Posterior vena cava (tissue), 2 donors: ENCODE results near the gene GLIS1. TPM values are rescaled to one million over a fixed set of nuclear protein-coding genes. Genes with fewer than 3 reads are reported as not detected.

Experiments used
- DNase-seq: peaks from one replicate; pipeline ENCODE4 v3.0.0-alpha.2; 2020; ENCODE audit warnings: low spot score
- intact Hi-C, 2 donors: fragments of 100-400 bp; cut with DNase I; formaldehyde crosslinking; loops; one replicate each; pipeline versions ENCODE4 v1.14.1 to v1.14.2; 2022 to 2023
- total RNA-seq, 2 donors: library from RNA; stranded (reverse); fragmentation: NEBNext Ultra II Directional; extraction: Animal tissue kit (Norgen Biotek cat#: 25700); gene quantifications; one replicate each; pipeline ENCODE4 v1.2.1, GENCODE V29; 2021
- donor health status: DM: yes; HTN: yes; CAD: no.
- donor health status: DM: yes; HTN: yes; CAD: no.

The GLIS1 gene
- total RNA-seq, 2 donors from 2014 or later = 0.74 to 1.7 TPM

DNA sequence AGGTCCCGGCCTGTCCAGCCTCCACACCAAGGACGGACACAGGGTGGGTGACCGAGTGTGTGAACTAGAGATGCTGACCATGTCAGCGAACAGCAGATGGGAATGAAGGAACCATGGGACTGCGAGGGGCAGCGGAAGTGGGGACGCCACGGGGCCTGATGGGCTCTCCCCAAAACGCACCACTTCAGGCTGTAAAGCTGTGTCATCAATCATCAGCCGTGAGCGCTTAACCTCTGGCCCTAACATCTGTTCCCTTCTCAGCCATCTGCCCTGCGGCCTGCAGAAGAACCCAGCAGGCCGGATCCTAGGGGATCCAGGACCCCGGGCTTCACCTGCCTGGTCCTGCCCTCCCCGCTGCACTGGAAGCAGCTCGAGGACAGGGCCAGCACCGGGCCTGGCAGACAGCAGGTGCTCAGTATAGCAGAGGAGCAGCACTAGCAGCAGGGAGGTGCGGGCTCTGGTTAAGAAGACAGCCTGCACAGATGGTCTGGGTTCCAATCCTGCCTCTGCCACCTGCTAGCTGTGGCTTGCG is 221.1 kb downstream of the GLIS1 start:
- intact Hi-C loops = no loop called here
- no peak for DNase-seq

DNA sequence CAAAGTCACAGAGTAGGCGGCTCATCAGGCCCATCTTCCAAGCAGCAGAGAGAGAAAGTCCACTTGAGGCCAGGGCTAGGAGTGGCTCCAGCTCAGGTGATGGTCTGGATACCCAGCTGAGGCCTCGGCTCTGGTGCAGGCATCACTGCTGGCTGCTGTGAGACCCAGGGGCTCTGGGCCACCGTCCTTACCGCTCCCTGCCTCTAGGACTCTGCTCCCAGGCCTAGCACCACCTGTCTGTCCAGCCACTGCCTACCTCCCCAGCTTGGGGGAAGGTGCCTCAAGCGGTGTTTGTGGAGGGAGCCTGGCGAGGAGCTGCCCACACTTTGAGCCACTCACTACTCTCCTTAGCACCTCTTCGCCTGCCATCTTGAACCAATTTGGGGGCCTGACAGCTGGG is 221.9 kb downstream of the GLIS1 start:
- intact Hi-C loops = no loop called here
- DNase-seq = no peak

GRCh38 chr1:53516181-53516580 is 222.8 kb downstream of the GLIS1 start:
- intact Hi-C loops = no loop called here
- no peak for DNase-seq

- no peak for DNase-seq
- intact Hi-C loops = no loop called here
Measured at GRCh38 chr1:53514436-53514835, 224.5 kb downstream of the GLIS1 start.

DNA sequence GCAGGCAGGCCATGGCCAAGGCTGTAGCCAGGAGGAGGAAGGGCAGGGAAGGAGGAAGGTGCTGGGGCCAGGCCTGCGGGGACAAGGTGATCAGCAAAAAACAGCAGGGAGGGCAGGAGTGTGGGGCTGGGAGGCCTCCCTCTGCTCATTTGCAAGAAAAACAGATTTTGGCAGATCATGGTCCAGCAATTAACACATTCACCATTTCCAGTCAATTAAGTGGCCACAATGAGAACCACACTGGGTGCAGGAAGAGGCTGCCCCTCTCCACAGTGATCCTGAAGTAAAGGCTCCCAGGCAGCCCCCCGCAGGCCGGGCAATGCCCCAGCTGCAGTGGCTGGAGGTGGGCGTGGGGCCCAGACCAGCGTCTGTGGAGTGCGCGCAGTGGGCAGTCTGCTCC is 225.1 kb downstream of the GLIS1 start:
- no peak for DNase-seq
- intact Hi-C loops = no loop called here

DNA sequence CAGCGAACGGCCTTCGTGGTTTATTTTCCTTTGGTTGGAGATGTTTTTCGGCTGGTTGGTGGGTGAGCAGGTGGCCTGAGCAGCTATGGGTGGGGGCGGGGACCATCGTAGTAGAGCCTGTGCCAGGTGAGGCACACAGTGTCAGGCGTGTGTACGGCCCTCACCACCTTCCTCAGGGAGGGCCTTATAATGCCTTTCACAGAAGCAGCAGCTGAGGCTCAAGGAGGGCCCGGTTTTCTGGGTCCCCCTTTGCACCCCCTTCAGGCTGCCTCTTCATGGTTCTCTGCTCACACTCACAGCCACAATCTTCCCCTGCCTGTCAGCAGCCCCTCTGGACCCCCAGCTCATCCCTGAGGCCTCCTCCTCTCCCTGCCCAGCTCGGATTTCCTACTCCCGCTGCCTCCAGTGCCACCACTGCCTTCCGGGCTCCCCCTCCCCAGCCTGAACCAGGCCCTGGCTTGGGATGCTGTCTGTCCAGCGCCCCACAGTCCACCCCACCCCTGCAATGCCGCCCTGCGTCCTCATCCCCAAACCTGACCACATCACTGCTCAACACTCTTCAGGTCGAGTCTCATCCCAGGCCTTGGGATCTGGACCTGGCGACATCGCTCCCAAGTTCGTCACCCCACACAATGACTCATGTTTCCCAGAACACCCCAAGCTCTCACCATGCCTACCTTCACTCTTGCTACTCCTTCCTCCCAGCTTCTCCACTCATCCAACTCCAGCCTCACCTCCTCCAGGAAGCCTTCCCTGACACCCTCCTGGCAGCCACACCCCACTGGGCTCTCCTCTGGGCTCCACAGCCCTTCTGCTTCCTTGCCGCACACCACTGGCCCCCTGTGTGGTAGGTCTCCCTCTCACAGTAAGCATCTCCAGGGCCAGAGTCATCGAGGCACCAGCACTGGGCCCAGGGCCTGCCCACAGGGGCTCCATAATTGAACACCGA is 225.9 kb downstream of the GLIS1 start:
- DNase-seq = no peak
- intact Hi-C loops = no loop called here

DNA sequence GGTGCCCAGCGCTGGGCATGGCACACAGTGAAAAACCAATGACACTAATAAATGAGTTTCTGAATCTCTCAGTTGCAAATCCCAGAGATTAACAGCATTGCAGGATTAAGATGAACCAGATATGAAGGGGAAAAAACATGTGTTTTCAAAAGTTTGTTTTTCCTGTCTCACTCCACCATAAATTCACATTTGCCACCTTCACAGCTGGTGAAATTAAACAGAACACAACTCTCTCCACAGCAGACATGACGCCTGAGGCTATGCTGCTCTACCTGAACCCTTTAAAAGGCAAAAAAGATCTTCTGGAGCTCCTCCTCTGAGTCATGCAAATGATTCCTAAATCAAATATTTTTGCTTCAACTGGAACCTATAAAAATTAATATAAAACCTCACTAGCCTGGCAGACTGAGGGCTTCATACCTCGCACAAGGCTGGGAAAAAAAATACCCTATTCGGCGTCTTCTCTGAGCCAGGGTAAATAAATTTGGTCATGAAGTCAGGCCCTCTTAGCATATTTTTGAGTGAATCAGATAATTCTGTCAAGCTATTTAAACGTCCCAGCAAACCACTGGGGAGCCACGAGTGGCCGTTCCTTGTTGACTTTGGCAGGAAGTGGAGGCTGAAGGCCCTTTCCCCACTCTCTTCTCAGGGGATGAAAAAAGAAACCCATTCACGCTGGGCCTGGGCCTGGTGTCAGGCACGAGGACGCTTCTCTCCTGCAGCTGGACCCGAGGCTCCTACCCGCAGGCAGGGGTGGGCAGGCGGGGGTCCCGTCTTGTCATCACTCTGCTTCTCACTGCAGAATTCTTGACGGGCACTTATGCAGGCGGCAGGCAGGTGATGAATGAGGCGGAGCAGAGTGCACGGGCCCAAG is 226.8 kb downstream of the GLIS1 start:
- intact Hi-C loops = no loop called here
- DNase-seq = no peak

- DNase-seq = no peak
- intact Hi-C loops = no loop called here
Measured at GRCh38 chr1:53511323-53511932, 227.5 kb downstream of the GLIS1 start.

DNA sequence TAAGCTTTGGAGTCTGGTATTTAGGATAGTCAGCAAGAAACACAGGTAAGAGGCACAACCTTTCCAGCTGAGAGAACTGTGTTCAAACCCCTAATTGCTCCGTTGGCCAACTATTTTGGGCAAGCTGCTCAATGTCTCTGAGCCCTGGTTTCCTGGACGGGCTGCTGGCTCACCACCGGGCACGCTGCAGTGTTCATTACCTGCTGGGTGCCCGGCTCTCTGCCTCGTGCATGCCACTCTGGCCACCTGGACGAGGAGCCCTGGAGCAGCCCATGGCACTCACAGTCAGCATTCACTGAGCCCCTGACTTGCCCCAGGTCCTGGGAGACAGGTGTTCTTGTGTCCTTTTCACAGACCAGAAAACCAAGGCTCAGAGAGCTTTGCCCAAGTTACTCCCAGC is 228.7 kb downstream of the GLIS1 start:
- no peak for DNase-seq
- intact Hi-C loops = no loop called here

GRCh38 chr1:53509775-53510174 is 229.2 kb downstream of the GLIS1 start:
- no peak for DNase-seq
- intact Hi-C loops = loop anchor here in 1 of 2 donors (10.0 kb wide), 1 partner anchor 1195 kb away; no protein-coding TSS in a partner anchor

DNA sequence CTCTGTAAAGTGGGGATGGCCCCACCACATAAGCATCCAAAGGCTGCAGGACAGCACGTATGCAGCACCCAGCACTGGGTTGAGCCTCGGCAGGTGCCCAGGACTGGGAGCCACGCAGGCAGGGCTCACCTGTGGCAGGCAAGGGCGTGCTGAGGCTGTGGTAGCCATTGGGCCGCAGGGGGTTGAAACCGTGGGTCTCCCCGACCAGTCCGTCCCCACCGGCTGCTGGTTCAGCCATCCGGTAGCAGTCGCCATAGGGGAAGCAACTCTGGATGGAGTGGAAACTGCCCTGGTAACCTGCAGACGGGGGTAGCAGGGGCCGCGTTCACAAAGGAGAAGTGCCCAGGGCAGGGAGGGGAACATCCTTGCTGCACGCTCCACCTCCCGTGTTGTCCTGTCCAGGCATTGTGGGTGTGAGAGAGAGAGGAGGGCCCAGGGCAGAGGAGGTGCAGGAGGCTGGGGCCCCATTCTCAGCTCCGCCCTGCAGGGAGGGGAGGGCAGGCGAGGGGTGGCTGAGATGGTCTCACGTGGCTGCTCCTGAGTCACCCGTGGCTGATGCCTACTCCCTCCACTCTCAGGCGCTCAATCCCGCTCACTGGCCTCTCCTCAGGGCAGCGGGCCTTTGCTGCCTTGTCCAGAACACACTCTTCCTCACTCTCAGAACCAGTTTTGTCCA is 229.8 kb downstream of the GLIS1 start:
- intact Hi-C loops = loop anchor here in 1 of 2 donors (10.0 kb wide), 1 partner anchor 1194 kb away; no protein-coding TSS in a partner anchor
- no peak for DNase-seq

DNA sequence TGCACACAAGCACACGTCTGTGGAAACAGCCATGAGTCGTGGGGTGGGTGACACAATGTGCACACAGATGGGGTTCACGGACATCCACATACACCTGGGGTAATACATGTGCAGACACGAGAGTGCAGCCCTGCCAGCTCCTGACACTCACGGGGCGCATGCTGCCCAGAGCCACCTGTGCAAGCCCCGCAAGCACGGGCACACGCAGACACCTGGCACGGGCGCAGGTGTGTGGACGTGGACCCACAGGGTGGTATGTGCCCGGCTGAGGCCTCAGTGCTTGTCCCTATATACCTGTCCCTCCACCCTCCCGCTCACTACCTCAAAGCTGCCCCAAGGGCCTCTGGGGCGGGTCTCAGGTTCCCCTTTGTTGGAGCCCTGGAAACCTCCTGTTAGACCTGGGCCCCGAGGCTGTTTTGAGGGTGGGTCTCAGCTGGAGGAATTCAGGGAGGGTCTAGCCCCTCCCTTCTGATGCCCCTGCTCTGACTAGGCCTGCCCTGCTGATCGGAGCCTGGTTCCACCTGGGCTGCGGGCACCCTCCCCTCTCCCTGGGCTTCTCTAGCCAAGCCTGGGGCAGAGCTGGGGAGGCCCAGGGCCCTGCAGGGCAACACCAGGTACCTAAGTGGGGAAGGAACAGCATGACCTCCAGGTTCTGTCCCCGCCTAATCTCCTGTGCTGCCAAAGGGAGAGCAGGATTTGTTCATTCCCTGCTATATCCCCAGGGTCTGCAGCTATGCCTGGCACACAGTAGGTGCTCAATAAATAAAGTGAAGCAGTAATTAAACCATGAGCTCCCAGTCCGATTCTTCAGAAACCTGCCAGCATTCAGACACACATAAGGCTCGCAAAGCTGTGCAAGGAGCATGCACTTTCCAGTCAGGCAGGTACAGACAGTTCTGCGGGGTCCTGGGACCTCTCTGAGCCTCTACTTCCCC is 230.6 kb downstream of the GLIS1 start:
- no peak for DNase-seq
- intact Hi-C loops = loop anchor here in 1 of 2 donors (10.0 kb wide), 1 partner anchor 1194 kb away; no protein-coding TSS in a partner anchor

DNA sequence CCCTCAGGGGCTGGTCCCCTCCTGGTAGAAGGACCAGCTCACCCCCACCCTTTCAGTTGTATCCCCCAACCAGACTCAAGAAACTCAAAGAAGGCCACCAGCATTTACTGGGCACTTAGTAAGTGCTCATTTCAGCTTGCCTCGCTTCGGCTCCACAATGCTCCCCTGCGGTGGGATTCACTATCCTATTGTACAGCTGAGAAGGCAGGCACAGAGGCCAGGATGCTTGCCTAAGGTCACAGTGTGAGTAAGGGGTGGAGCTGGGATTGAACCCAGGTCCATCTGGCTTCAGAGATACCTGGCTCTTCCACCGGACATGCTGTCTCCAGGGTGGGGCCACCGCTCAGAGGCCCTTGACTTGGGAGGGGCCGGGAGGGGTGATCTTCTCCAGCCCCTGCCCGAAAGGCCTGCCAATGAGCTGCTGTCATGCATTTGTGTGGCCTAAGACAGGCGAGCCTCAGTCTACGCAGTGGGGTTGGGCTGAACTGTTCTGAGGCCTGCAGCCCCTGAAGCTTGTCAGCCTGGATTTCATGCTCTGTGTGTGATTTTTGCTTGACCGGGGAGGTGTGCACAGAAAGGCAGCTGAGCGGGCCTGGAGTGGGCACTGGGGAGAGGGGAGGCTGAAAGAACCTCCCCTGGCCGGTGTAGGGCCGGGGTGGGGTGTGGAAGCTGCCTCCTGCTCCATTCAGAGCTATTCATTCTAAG is 231.7 kb downstream of the GLIS1 start:
- no peak for DNase-seq
- intact Hi-C loops = loop anchor here in 1 of 2 donors (10.0 kb wide), 1 partner anchor 1192 kb away; no protein-coding TSS in a partner anchor

GRCh38 chr1:53506355-53507050 is 232.5 kb downstream of the GLIS1 start:
- DNase-seq = no peak
- intact Hi-C loops = loop anchor here in 1 of 2 donors (10.0 kb wide), 1 partner anchor 1192 kb away; no protein-coding TSS in a partner anchor

DNA sequence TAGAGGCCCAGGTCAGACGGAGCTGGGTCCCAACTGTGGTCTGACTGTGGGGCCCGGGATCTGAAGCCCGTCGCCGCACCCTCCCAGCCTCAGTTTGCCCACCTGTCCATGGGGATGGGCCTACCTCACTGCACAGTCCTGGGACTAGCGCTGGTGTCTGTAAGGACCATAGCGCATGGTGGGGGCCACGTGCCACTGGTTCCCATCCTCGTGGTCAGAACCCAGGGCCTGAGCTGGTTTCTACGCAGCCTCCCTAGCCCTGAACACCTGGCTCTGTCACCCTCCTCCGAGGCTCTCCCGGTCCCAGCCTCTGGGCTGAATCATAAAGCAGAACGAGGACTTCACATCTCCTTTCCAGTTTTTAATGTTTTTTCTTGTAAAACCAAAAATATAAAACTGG is 233.1 kb downstream of the GLIS1 start:
- no peak for DNase-seq
- intact Hi-C loops = loop anchor here in 1 of 2 donors (10.0 kb wide), 1 partner anchor 1191 kb away; no protein-coding TSS in a partner anchor

- intact Hi-C loops = loop anchor here in 1 of 2 donors (10.0 kb wide), 1 partner anchor 1191 kb away; no protein-coding TSS in a partner anchor
- no peak for DNase-seq
Measured at GRCh38 chr1:53505401-53505800, 233.6 kb downstream of the GLIS1 start.
